ENCODE results near the gene LCP1.

The LCP1 gene

GRCh38 chr13:46126056-46126455, 55.9 kb downstream of the LCP1 start:
- DNase-seq: no peak

- no peak for DNase-seq
Observed at GRCh38 chr13:46124967-46125933, 56.7 kb downstream of the LCP1 start.

GRCh38 chr13:46124531-46124966, 57.4 kb downstream of the LCP1 start:
- DNase-seq: no peak

GRCh38 chr13:46122304-46122703, 59.7 kb downstream of the LCP1 start:
- DNase-seq: no peak

- no peak for DNase-seq
Observed at GRCh38 chr13:46121597-46122163, 60.3 kb downstream of the LCP1 start.

- no peak for DNase-seq
Observed at GRCh38 chr13:46121033-46121432, 60.9 kb downstream of the LCP1 start.

GRCh38 chr13:46119883-46120614, 61.9 kb downstream of the LCP1 start:
- no peak for DNase-seq

GRCh38 chr13:46116653-46117502, 65.1 kb downstream of the LCP1 start:
- DNase-seq: no peak

GRCh38 chr13:46114613-46115012, 67.4 kb downstream of the LCP1 start:
- no peak for DNase-seq

GRCh38 chr13:46113596-46113995, 68.4 kb downstream of the LCP1 start:
- no peak for DNase-seq

- DNase-seq: no peak
Observed at GRCh38 chr13:46111151-46111550, 70.8 kb downstream of the LCP1 start.

- no peak for DNase-seq
Observed at GRCh38 chr13:46109451-46109850, 72.5 kb downstream of the LCP1 start.

- DNase-seq: no peak
Observed at GRCh38 chr13:46106839-46107371, 75.1 kb downstream of the LCP1 start.

- DNase-seq: no peak
Observed at GRCh38 chr13:46104868-46105267, 77.1 kb downstream of the LCP1 start, which contains the start of gene CPB2. CPB2 (minus strand) TSS chr13:46105033; CDS start chr13:46105009, 24 bp downstream.

- no peak for DNase-seq
Observed at GRCh38 chr13:46103037-46103436, 78.9 kb downstream of the LCP1 start.

GRCh38 chr13:46102255-46102605, 79.7 kb downstream of the LCP1 start:
- no peak for DNase-seq

GRCh38 chr13:46101484-46102254, 80.3 kb downstream of the LCP1 start:
- no peak for DNase-seq

GRCh38 chr13:46101002-46101401, 81.0 kb downstream of the LCP1 start:
- no peak for DNase-seq

- DNase-seq: no peak
Observed at GRCh38 chr13:46100191-46100815, 81.7 kb downstream of the LCP1 start.

- DNase-seq: no peak
Observed at GRCh38 chr13:46097663-46098062, 84.3 kb downstream of the LCP1 start.

GRCh38 chr13:46097015-46097414, 85.0 kb downstream of the LCP1 start:
- DNase-seq: no peak

Data from activated naive CD4-positive, alpha-beta T cell (primary cell).